Mucosa of descending colon (tissue), 3 donors: ENCODE data around the gene RPL29. TPM values are rescaled to one million over a fixed set of nuclear protein-coding genes. Genes with fewer than 3 reads are reported as not detected.
A peak's percentile ranks its signal among the peaks of the same experiment; 100 is the strongest.

ENCODE experiments used
- ATAC-seq: fragments of 200-7000 bp; cut with Tn5 transposase; one replicate; pipeline ENCODE4 v1.9.1; 2020; ENCODE audit warnings: mild to moderate bottlenecking, moderate library complexity
- DNase-seq, 3 donors: peaks; one replicate each; pipeline ENCODE4 v3.0.0-alpha.2; 2020
- H3K36me3 ChIP-seq: fragments of 200-600 bp; one replicate; pipeline ENCODE4 v1.8.0; 2021; ENCODE audit warnings: low read depth, mild to moderate bottlenecking
- H3K4me1 ChIP-seq: fragments of 200-600 bp; one replicate; pipeline ENCODE4 v1.8.0; 2021; ENCODE audit warnings: low read depth, mild to moderate bottlenecking
- H3K4me3 ChIP-seq: fragments of 200-600 bp; one replicate; pipeline ENCODE4 v1.8.0; 2021; ENCODE audit warnings: mild to moderate bottlenecking
- H3K9me3 ChIP-seq: fragments of 200-600 bp; one replicate; pipeline ENCODE4 v1.8.0; 2021; ENCODE audit warnings: mild to moderate bottlenecking
- CTCF ChIP-seq: fragments of 200-600 bp; IDR thresholded peaks from one replicate; pipeline ENCODE4 v1.8.0; 2022; ENCODE audit warnings: antibody characterized with exemption, mild to moderate bottlenecking
- intact Hi-C, 2 donors: fragments of 100-400 bp; cut with DNase I in 1 of 2; cut with micrococcal nuclease in 1 of 2; formaldehyde crosslinking; loops; one replicate each; pipeline versions ENCODE4 v1.11.0 to v1.11.1; 2022; cut with DNase I, micrococcal nuclease
- total RNA-seq, 3 donors: library from RNA; stranded (reverse); fragmentation: NEBNext Ultra II Directional in 2 of 3; extraction: Animal tissue kit (Norgen Biotek cat#: 25700) in 2 of 3; gene quantifications; one replicate each; pipeline versions ENCODE4 v1.2.1 to v1.2.4, GENCODE V29; 2021 to 2023
- donor health status: DM: no; HTN: no; CAD: no; lungs with moderate emphysema.
- donor health status: DM: no; HTN: no; CAD: no.
- donor health status: DM: no; HTN: yes; CAD: no.

Gene RPL29
- total RNA-seq, 3 donors from 2014 or later, result 782 to 973 (median 946) TPM

DNA sequence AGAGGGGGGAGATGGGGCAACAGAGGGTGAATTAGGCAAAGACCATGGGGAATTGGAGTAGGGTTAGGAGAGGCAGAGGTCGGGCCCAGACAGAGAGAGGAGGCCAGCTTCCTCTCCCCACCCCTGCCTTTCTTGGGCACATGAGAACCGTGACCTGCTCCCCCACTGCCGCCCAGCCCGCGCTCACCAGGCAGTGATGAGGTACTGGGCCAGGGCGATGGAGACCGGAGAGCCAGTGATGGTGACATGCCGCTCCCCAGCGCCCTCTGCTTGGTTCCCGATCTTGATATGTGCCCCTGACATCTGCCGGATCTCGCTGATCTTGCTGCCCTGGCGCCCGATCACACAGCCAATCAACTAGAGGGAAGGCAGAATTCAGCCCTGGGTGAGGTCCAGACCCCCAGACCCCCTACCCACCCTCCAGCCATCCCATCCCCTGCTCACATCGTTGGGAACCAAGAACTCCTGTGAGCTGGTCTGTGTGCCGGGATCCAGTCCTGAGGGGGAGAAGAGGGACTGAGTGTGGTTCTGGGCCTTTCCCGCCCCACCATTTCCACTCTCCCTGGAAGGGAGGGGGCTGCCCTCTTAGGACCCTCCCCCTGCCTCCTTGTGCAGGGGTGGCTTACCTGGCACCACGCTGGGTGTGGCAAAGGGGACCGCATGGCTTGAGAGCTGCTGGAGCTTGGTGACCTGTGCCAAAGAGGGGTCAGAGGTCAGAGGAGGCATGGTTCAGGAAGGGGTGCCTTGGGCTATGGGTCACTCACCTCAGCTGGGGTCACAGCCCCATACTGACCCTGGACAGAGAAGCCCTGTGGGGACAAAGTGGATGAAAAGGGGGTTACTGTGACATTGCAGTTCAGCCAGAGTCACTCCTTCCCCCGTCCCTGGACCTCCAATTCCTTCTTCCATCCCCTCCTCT is 36.8 kb downstream of the RPL29 start:
- intact Hi-C loops, result no loop called here
- no peaks in the 10 kb centered on the region for H3K9me3 ChIP-seq
- DNase-seq (peak in 2 of 3 donors; percentile 18 to 33), ATAC-seq (no peak)
- no peak overlapping the region for H3K4me3 ChIP-seq
- H3K36me3 ChIP-seq, result no peaks in the 10 kb centered on the region
- H3K4me1 ChIP-seq, result peaks cover 7% of the 10 kb centered on the region
- no peak for TF ChIP-seq CTCF

GRCh38 chr3:51957520-51958205 is 38.0 kb downstream of the RPL29 start:
- TF ChIP-seq CTCF, result no peak
- DNase-seq, result peak in 2 of 3 donors; percentile 17 to 41
- ATAC-seq, result no peak
- H3K4me1 ChIP-seq, result peaks cover 7% of the 10 kb centered on the region
- H3K9me3 ChIP-seq, result no peaks in the 10 kb centered on the region
- H3K4me3 ChIP-seq, result no peak overlapping the region
- no peaks in the 10 kb centered on the region for H3K36me3 ChIP-seq
- intact Hi-C loops, result no loop called here

DNA sequence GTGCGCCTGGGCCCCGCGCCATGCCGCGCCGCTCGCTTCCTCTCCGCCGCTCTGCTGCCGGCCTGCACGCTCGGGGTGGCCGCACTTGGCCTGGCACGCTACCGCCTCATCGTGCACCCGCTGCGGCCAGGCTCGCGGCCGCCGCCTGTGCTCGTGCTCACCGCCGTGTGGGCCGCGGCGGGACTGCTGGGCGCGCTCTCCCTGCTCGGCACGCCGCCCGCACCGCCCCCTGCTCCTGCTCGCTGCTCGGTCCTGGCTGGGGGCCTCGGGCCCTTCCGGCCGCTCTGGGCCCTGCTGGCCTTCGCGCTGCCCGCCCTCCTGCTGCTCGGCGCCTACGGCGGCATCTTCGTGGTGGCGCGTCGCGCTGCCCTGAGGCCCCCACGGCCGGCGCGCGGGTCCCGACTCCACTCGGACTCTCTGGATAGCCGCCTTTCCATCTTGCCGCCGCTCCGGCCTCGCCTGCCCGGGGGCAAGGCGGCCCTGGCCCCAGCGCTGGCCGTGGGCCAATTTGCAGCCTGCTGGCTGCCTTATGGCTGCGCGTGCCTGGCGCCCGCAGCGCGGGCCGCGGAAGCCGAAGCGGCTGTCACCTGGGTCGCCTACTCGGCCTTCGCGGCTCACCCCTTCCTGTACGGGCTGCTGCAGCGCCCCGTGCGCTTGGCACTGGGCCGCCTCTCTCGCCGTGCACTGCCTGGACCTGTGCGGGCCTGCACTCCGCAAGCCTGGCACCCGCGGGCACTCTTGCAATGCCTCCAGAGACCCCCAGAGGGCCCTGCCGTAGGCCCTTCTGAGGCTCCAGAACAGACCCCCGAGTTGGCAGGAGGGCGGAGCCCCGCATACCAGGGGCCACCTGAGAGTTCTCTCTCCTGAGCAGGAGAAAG is 39.6 kb downstream of the RPL29 start:
- ATAC-seq (peak; percentile 77), DNase-seq (peak in 2 of 3 donors; percentile 56 to 64)
- intact Hi-C loops, result no loop called here
- no peaks in the 10 kb centered on the region for H3K36me3 ChIP-seq
- peaks cover 7% of the 10 kb centered on the region for H3K4me1 ChIP-seq
- TF ChIP-seq CTCF, result peak; percentile 17
- no peak overlapping the region for H3K4me3 ChIP-seq
- no peaks in the 10 kb centered on the region for H3K9me3 ChIP-seq

GRCh38 chr3:51955175-51955892 is 40.4 kb downstream of the RPL29 start, which contains the start of gene GPR62:
Gene GPR62, plus strand, starts transcription at chr3:51955381. Its CDS starts 272 bp downstream, at chr3:51955653.
- no peak within 1 kb of the TSS for H3K4me3 ChIP-seq
- intact Hi-C loops, result no loop called here
- no peaks in the 10 kb centered on the region for H3K9me3 ChIP-seq
- ATAC-seq, result no peak
- H3K36me3 ChIP-seq, result no peaks in the 10 kb centered on the region
- peak in 2 of 3 donors; percentile 28 to 42 for DNase-seq
- no peak for TF ChIP-seq CTCF
- peaks cover 7% of the 10 kb centered on the region for H3K4me1 ChIP-seq

DNA sequence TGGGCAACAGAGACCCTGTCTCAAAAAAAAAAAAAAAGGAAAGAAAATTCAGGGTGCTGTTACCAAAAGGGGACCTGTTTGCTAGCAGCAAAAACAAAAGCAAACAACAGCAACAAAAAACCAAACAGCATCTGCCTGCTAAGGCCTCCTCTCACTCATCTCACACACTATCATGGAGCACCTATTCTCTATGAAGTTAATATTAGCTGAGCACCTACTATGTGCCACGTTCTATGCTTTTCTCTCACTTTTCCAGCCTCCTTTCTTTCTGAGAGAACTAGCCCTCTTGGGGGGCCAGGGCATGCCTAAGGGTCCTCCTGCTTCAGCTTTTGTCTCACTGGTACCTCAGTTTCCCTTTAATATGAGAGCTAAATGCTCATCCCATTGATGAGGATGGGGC is 41.0 kb downstream of the RPL29 start:
- TF ChIP-seq CTCF, result no peak
- DNase-seq (no peak), ATAC-seq (no peak)
- Histone ChIP-seq H3K4me1 (peaks cover 7% of the 10 kb centered on the region), H3K9me3 (no peaks in the 10 kb centered on the region), H3K36me3 (no peaks in the 10 kb centered on the region), H3K4me3 (no peak overlapping the region)
- intact Hi-C loops, result no loop called here
